Endometrium (tissue), 2 donors: Measurements from ENCODE around the gene KIAA1328.

Experiments used
- FAIRE-seq: peaks from 2 replicates; lab custom pipeline; 2012; peaks lifted over from hg19 to GRCh38; lab: Jason Lieb, UNC
- donor health status: control.
- donor health status: control.

The KIAA1328 gene

GRCh38 chr18:36953047-36953446 lies 124.1 kb downstream of the KIAA1328 start:
- FAIRE-seq, result no peak

GRCh38 chr18:36960038-36960437 lies 131.1 kb downstream of the KIAA1328 start:
- no peak for FAIRE-seq

- FAIRE-seq, result no peak
Measured at GRCh38 chr18:36963464-36963863, 134.5 kb downstream of the KIAA1328 start.

- FAIRE-seq, result no peak
Measured at GRCh38 chr18:36974686-36975085, 145.8 kb downstream of the KIAA1328 start.

DNA sequence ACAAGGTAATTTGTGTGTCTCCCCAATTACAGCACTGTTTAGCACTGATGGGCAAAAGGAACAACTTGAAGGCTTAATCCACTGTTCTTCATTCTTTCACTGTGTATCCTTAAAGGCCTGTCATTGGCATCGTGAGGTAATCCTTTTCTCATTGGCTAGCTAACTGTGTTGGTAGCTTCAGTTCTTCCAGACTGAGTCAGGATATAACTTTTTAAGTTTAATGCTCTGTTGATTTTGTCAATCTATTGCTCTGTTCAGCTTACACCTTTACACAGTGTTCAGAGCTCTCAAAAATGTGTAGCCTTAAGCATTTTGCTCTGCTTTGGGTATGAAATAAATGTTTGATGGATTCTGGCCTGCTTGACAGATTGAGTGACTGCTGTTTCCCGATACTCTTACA lies 148.2 kb downstream of the KIAA1328 start:
- FAIRE-seq, result no peak

- FAIRE-seq, result no peak
Measured at GRCh38 chr18:36993068-36993467, 164.1 kb downstream of the KIAA1328 start.

- no peak for FAIRE-seq
Measured at GRCh38 chr18:37006742-37007141, 177.8 kb downstream of the KIAA1328 start.

DNA sequence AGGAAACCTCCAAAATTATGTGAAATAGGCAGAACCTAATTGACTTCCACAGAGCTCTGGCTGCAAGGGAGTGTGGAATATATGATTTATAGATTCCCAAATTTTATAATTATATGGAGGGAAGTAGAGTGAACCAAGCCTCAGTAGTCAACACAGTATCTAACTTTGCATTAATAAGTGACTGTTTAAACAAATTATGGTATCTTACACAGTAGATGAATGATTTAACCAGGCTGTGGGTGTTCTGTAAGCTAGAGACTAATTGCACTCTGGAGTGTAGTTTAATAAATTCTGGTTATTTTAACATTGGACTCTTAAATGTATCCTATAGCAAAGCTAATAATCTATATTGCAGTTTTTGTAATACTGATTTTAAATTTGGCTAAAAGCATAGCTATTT lies 183.5 kb downstream of the KIAA1328 start:
- FAIRE-seq, result no peak

DNA sequence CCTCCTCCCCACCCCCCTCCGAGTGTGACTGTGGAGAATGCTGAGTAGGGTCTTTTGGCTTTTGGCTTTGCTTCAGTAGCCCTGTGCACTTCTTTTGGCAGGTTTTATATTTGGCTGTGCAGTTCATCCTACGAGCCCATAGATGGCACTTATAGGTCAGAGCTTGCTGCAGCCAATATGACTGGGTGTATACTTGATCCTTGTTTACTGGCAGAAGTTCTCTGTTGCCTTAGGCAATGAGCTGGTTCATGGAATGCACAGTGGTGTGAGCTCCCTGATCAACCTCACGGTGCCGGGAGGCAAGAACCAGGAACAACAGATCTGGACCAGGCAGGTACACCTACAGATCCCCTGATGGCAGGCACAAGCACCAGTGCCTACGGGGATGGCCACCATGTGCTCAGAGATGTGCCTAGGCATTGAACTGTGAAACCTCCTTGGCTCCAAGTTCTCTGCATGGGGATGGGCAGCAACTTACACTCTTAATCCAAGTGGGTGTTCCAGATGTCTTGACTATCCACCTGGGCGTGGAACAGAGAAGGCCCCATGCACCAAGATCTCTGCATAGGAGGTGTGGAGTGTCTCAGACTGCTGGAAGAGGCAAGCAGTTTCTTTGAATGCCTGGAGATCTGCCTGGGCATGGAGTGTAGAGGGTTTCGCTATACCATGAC lies 190.4 kb downstream of the KIAA1328 start:
- FAIRE-seq, result no peak

DNA sequence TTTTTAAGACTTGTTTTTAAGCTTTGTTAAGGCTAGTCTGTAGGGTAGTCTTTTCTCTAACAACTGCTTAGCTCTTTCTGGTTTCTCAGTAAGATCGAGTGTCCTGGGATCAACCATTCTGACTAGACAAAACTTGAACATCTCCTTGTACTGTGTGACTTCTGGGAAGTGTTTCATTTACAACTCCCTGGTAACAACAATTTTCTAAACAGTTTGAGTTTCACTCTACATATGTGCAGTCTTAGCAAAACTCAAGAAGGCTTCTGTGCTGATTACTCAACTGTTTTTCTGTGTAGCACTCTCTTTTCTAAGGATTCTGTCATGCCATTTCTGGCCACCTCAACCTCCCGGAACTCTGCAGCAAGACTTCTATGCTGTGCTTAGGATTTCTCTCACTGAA lies 204.5 kb downstream of the KIAA1328 start:
- no peak for FAIRE-seq

GRCh38 chr18:37042381-37042780 lies 213.5 kb downstream of the KIAA1328 start:
- no peak for FAIRE-seq

- FAIRE-seq, result no peak
Measured at GRCh38 chr18:37055137-37055802, 226.3 kb downstream of the KIAA1328 start.

DNA sequence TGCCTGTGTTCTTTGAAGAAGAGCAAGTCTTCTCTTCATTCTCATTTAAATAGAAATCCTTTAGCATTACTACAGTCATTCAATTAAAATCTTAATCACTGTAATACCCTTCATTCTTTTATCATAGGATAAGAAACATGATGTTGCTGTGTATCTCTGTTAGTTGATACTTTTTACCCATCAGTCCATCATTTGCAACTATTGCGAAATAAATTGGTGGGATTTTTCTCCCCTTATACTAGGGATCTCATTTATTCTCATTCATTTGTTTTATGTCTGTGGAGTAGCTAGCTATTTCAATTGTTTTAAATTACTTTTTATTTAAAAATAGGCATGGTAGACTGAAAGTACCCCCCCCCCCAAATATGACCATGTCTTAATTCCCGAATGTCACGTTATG lies 235.3 kb downstream of the KIAA1328 start:
- FAIRE-seq, result no peak

- no peak for FAIRE-seq
Measured at GRCh38 chr18:37065254-37065653, 236.3 kb downstream of the KIAA1328 start.

DNA sequence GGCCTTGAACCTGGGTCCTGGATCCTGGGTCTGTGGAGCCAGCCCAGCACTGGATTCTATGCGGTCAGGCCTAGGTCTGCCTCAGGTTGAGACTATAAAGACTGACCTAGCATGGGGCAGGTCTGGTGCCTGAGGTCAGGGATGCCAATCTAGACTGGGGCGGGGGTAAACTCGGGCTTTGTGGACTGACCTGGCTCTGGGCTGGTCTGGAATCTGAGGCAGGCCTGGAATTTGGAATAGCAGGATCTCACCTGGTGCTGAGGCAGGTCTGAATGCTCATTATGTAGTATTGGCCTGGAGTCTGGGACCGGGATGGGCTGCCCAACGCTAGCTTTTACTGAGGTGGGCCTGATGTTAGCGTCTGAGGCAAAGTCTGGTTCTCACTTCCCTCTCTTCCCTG lies 256.0 kb downstream of the KIAA1328 start:
- no peak for FAIRE-seq

- FAIRE-seq, result no peak
Measured at GRCh38 chr18:37085362-37085761, 256.4 kb downstream of the KIAA1328 start.

DNA sequence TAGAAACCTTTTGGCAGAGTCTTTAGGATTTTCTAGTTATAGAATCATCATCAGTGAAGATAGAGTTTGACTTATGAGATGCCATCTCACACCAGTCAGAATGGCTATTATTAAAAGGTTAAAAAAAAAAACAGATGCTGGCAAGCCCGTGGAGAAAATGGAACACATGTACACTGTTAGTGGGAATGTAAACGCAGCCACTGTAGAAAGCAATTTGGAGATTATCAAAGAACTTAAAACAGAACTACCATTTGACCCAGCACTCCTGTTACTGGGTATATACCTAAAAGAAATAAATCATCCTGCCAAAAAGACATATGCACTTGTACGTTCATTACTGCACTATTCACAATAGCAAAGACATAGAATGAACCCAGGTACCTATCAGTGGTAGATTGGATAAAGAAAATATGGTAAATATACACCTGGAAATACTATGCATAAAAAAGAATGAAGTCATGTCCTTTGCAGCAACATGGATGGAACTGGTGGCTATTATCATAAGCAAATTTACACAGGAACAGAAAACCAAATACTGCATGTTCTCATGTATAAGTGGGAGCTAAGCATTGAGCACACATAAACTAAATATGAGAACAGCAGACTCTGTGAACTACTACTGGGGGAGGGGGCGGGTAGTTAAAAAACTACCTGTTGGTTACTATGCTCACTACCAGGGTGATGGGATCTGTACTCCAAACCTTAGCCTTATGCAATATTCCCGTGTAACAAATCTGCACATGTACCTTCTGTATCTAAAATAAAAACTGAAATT lies 279.0 kb downstream of the KIAA1328 start:
- no peak for FAIRE-seq

- FAIRE-seq, result no peak
Measured at GRCh38 chr18:37122877-37123276, 293.9 kb downstream of the KIAA1328 start.

DNA sequence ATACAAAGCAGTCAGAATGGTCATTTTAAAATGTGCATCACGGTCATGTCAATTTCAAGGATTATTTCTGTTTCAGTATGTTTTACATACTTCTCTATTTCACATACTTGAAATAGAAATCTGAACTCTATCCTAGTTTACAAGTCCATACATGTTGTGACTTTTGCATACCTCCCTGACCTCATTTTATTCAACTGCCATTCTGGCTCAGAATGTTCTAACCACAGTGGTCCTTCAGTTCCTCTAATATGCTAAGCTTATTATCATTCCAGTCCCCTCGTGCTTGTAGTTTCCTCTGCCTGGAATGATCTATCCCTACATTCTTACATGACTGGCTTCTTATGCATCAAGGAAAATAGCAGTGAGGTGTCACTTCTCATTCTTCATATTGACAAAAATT lies 295.6 kb downstream of the KIAA1328 start:
- no peak for FAIRE-seq

- FAIRE-seq, result no peak
Measured at GRCh38 chr18:37135177-37135576, 306.2 kb downstream of the KIAA1328 start.

GRCh38 chr18:37138456-37138855 lies 309.5 kb downstream of the KIAA1328 start:
- FAIRE-seq, result no peak

- FAIRE-seq, result no peak
Measured at GRCh38 chr18:37139876-37140275, 310.9 kb downstream of the KIAA1328 start.

- no peak for FAIRE-seq
Measured at GRCh38 chr18:37144921-37145320, 316.0 kb downstream of the KIAA1328 start.
